NCI-H2107 treated with DMSO at 0.1 percent for 48 hours (cell line): ENCODE results near the gene C5orf52.
"Not testable (repeated sequence)": the region's sequence is repeated elsewhere in the genome, so short reads cannot be mapped to it uniquely, and the experiment has no call there.

Experiments used
- DNase-seq: peaks from one replicate; lab custom pipeline; 2025; ENCODE audit not compliant: unreplicated experiment; lab: John Stamatoyannopoulos, UW

C5orf52 gene

GRCh38 chr5:157721159-157721558, 49.8 kb downstream of the C5orf52 start:
- DNase-seq: no peak

DNA sequence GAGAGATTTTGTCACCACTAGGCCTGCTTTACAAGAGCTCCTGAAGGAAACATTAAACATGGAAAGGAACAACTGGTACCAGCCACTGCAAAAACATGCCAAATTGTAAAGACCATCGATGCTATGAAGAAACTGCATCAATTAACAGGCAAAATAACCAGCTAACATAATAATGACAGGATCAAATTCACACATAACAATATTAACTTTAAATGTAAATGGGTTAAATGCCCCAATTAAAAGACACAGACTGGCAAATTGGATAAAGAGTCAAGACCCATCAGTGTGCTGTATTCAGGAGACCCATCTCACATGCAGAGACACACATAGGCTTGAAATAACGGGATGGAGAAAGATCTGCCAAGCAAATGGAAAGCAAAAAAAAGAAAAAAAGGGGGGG, 51.6 kb downstream of the C5orf52 start:
- DNase-seq: not testable (repeated sequence)

DNA sequence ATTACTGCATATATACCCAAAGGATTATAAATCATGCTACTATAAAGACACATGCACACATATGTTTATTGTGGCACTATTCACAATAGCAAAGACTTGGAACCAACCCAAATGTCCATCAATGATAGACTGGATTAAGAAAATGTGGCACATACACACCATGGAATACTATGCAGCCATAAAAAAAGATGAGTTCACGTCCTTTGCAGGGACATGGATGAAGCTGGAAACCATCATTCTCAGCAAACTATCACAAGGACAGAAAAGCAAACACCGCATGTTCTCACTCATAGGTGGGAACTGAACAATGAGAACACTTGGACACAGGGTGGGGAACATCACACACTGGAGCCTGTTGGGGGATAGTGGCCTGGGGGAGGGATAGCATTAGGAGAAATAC, 55.3 kb downstream of the C5orf52 start:
- DNase-seq: not testable (repeated sequence)

GRCh38 chr5:157727858-157728257, 56.5 kb downstream of the C5orf52 start:
- not testable (repeated sequence) for DNase-seq
